Hippocampal formation (tissue), 2 donors: ENCODE measurements around the gene HSPB9.
"Not testable (repeated sequence)": the region's sequence is repeated elsewhere in the genome, so short reads cannot be mapped to it uniquely, and the experiment has no call there.

Source experiments
- DNase-seq, 2 donors: peaks; one replicate each; lab custom pipeline; 2025; lab: John Stamatoyannopoulos, UW

Gene HSPB9

GRCh38 chr17:42143138-42143537 is 20.5 kb downstream of the HSPB9 start:
- not testable (repeated sequence) for DNase-seq

GRCh38 chr17:42146911-42147607 is 24.5 kb downstream of the HSPB9 start:
- no peak for DNase-seq

GRCh38 chr17:42153919-42154742 is 31.5 kb downstream of the HSPB9 start:
- no peak for DNase-seq

GRCh38 chr17:42155614-42156045 is 33.0 kb downstream of the HSPB9 start:
- no peak for DNase-seq

GRCh38 chr17:42159796-42160530 is 37.4 kb downstream of the HSPB9 start:
- DNase-seq = no peak

GRCh38 chr17:42160531-42160910 is 37.9 kb downstream of the HSPB9 start:
- no peak for DNase-seq

- DNase-seq = no peak
Measured at GRCh38 chr17:42163113-42163512, 40.5 kb downstream of the HSPB9 start.

- DNase-seq = no peak
Measured at GRCh38 chr17:42163696-42164407, 41.2 kb downstream of the HSPB9 start.

- no peak for DNase-seq
Measured at GRCh38 chr17:42165751-42166150, 43.1 kb downstream of the HSPB9 start.

- no peak for DNase-seq
Measured at GRCh38 chr17:42166196-42166763, 43.7 kb downstream of the HSPB9 start.

GRCh38 chr17:42167807-42168206 is 45.2 kb downstream of the HSPB9 start:
- no peak for DNase-seq

GRCh38 chr17:42169351-42169750 is 46.7 kb downstream of the HSPB9 start:
- no peak for DNase-seq

GRCh38 chr17:42171831-42172230 is 49.2 kb downstream of the HSPB9 start:
- no peak for DNase-seq
